SK-N-SH (cell line): ENCODE results near the gene SLC6A13. TPM values are rescaled to one million over a fixed set of nuclear protein-coding genes. Genes with fewer than 3 reads are reported as not detected.

Experiments
- CTCF ChIA-PET: fragments of 300-600, 350-600 bp; formaldehyde crosslinking; extraction: SDS; loops from one replicate; lab custom pipeline; 2021; lab: Yijun Ruan, JAX
- POLR2A ChIA-PET: fragments of 350-600 bp; sonication (Branson Sonifier 250); formaldehyde crosslinking; extraction: SDS; loops from one replicate; lab custom pipeline; 2020; ENCODE audit warnings: antibody characterized with exemption, inconsistent platforms; lab: Yijun Ruan, JAX
- DNase-seq: peaks from one replicate; pipeline ENCODE4 v3.0.0; 2012
- H2AFZ ChIP-seq: fragments of 200-600 bp; sonication (generic); 2 replicates; pipeline ENCODE4 v1.8.1; 2016; ENCODE audit warnings: antibody characterized with exemption, mild to moderate bottlenecking, low read depth
- H3F3A ChIP-seq: fragments of 200-600 bp; sonication (generic); replicated peaks from 2 replicates; pipeline ENCODE3; 2016; ENCODE audit warnings: antibody characterized with exemption, mild to moderate bottlenecking; ENCODE audit not compliant: insufficient read depth
- H3K27ac ChIP-seq, 2 experiments: fragments of 200-500 bp in 1 of 2; fragments of 200-600 bp in 1 of 2; sonication (Bioruptor generic) in 1 of 2; sonication (generic), shearing (Covaris generic) in 1 of 2; 2 replicates each; pipeline versions ENCODE4 v1.5.1 to v1.6.1; 2014 to 2016; ENCODE audit warnings: low read depth in 2 of 2, inconsistent platforms in 1 of 2, low read length in 1 of 2, mild to moderate bottlenecking in 1 of 2, mixed read lengths in 1 of 2
- H3K27me3 ChIP-seq: fragments of 200-600 bp; sonication (generic), shearing (Covaris generic); 2 replicates; pipeline ENCODE4 v1.6.1; 2016; ENCODE audit warnings: mixed run types; ENCODE audit not compliant: insufficient read depth
- H3K36me3 ChIP-seq, 2 experiments: fragments of 200-500 bp in 1 of 2; fragments of 200-600 bp in 1 of 2; sonication (Bioruptor generic) in 1 of 2; sonication (generic) in 1 of 2; replicated peaks in 1 of 2; 2 replicates each; pipeline versions ENCODE3 to v1.5.1; 2014 to 2016; ENCODE audit warnings: low read length in 1 of 2, mild to moderate bottlenecking in 1 of 2; ENCODE audit not compliant: insufficient read depth in 2 of 2, control insufficient read depth in 1 of 2
- H3K4me1 ChIP-seq, 2 experiments: fragments of 200-500 bp in 1 of 2; fragments of 200-600 bp in 1 of 2; sonication (Bioruptor generic) in 1 of 2; sonication (generic), shearing (Covaris generic) in 1 of 2; 2 replicates each; pipeline versions ENCODE4 v1.5.1 to v1.6.1; 2014 to 2016; ENCODE audit warnings: low read depth in 1 of 2, low read length in 1 of 2, mixed run types in 1 of 2; ENCODE audit not compliant: insufficient read depth in 2 of 2, control insufficient read depth in 1 of 2
- H3K4me2 ChIP-seq: fragments of 200-600 bp; sonication (generic), shearing (Covaris generic); 2 replicates; pipeline ENCODE4 v1.6.1; 2017; ENCODE audit warnings: mixed run types
- H3K4me3 ChIP-seq, 2 experiments: fragments of 200-500 bp in 1 of 2; fragments of 200-600 bp in 1 of 2; sonication (Bioruptor generic) in 1 of 2; sonication (generic), shearing (Covaris generic) in 1 of 2; 2 replicates each; pipeline versions ENCODE4 v1.5.1 to v1.8.1; 2014 to 2016; ENCODE audit warnings: low read depth in 2 of 2, inconsistent platforms in 1 of 2, low read length in 1 of 2, mild to moderate bottlenecking in 1 of 2, mixed read lengths in 1 of 2, moderate library complexity in 1 of 2
- H3K79me2 ChIP-seq: fragments of 200-600 bp; sonication (generic); 2 replicates; pipeline ENCODE4 v1.8.1; 2017; ENCODE audit warnings: mild to moderate bottlenecking; ENCODE audit not compliant: insufficient read depth
- H3K9ac ChIP-seq: fragments of 200-600 bp; sonication (generic); 2 replicates; pipeline ENCODE4 v1.6.1; 2017; ENCODE audit warnings: mixed run types
- H3K9me2 ChIP-seq: fragments of 200-600 bp; sonication (generic); 2 replicates; pipeline ENCODE4 v1.6.1; 2017; ENCODE audit warnings: mixed run types
- H3K9me3 ChIP-seq: fragments of 200-600 bp; sonication (generic); 2 replicates; pipeline ENCODE4 v1.6.1; 2017; ENCODE audit warnings: mixed run types, mild to moderate bottlenecking, moderate library complexity
- H4K20me1 ChIP-seq: fragments of 200-600 bp; sonication (generic); 2 replicates; pipeline ENCODE4 v1.6.1; 2017; ENCODE audit warnings: mild to moderate bottlenecking, mixed run types; ENCODE audit not compliant: insufficient read depth
- CHD2 ChIP-seq: fragments of 150-350 bp; IDR thresholded peaks from 2 replicates; pipeline ENCODE4 v1.6.1; 2018; ENCODE audit warnings: low read length; ENCODE audit not compliant: partially characterized antibody
- ELF1 ChIP-seq: IDR thresholded peaks from 2 replicates; pipeline ENCODE4 v1.4.0; 2012
- FOSL2 ChIP-seq: IDR thresholded peaks from 2 replicates; pipeline ENCODE4 v1.4.0; 2012; ENCODE audit warnings: low read depth, mild to moderate bottlenecking, moderate library complexity, borderline replicate concordance
- FOXJ3 ChIP-seq: sonication (generic); formaldehyde crosslinking; IDR thresholded peaks from 2 replicates; pipeline ENCODE4 v1.5.1; 2020; ENCODE audit warnings: mild to moderate bottlenecking, missing genetic modification reagents
- FOXM1 ChIP-seq: IDR thresholded peaks from 2 replicates; pipeline ENCODE4 v1.4.0; 2012; ENCODE audit warnings: low read depth, mild to moderate bottlenecking
- GATA2 ChIP-seq: sonication (generic); formaldehyde crosslinking; IDR thresholded peaks from 2 replicates; pipeline ENCODE4 v1.5.0; 2020; ENCODE audit warnings: mild to moderate bottlenecking, missing genetic modification reagents
- MEF2A ChIP-seq: IDR thresholded peaks from 2 replicates; pipeline ENCODE4 v1.4.0; 2012; ENCODE audit warnings: low read depth, borderline replicate concordance
- NRF1 ChIP-seq: IDR thresholded peaks from 2 replicates; pipeline ENCODE4 v1.6.1; 2012; ENCODE audit warnings: low read depth, mild to moderate bottlenecking, low read length
- POLR2AphosphoS5 ChIP-seq: IDR thresholded peaks from 2 replicates; pipeline ENCODE4 v1.6.1; 2012; ENCODE audit warnings: low read depth, low read length
- RAD21 ChIP-seq: IDR thresholded peaks from 2 replicates; pipeline ENCODE4 v1.6.1; 2012; ENCODE audit warnings: mild to moderate bottlenecking, low read length
- RCOR1 ChIP-seq: fragments of 150-350 bp; IDR thresholded peaks from 2 replicates; pipeline ENCODE4 v1.6.1; 2017; ENCODE audit warnings: antibody characterized with exemption, low read length
- SIN3A ChIP-seq: IDR thresholded peaks from 2 replicates; pipeline ENCODE4 v1.6.1; 2012; ENCODE audit warnings: low read depth, mild to moderate bottlenecking, low read length, moderate library complexity, borderline replicate concordance
- SMC3 ChIP-seq: IDR thresholded peaks from 2 replicates; pipeline ENCODE4 v1.6.1; 2012; ENCODE audit warnings: low read depth, low read length, improper control_type of control experiment
- TAF1 ChIP-seq: IDR thresholded peaks from 2 replicates; pipeline ENCODE4 v1.6.1; 2012; ENCODE audit warnings: low read depth, mild to moderate bottlenecking, low read length, moderate library complexity, borderline replicate concordance
- TCF12 ChIP-seq: IDR thresholded peaks from 2 replicates; pipeline ENCODE4 v1.4.0; 2012
- TEAD4 ChIP-seq: IDR thresholded peaks from 2 replicates; pipeline ENCODE4 v1.4.0; 2012; ENCODE audit warnings: mild to moderate bottlenecking, borderline replicate concordance; ENCODE audit not compliant: insufficient read depth
- YY1 ChIP-seq: IDR thresholded peaks from 2 replicates; pipeline ENCODE4 v1.4.0; 2012; ENCODE audit warnings: low read depth, mild to moderate bottlenecking
- ZBTB33 ChIP-seq: IDR thresholded peaks from 2 replicates; pipeline ENCODE4 v1.4.0; 2012; ENCODE audit warnings: low read depth, borderline replicate concordance
- WGBS: methylation state at CpG from one replicate; pipeline ENCODE4 v1.1.6; 2017; ENCODE audit warnings: low lambda C conversion rate; 5-methylcytosine and 5-hydroxymethylcytosine counted together
- polyA plus RNA-seq, 3 experiments: library from polyadenylated mRNA; depleted of rRNA; stranded (reverse); fragments of >200 nt; gene quantifications; 2 replicates each; pipeline ENCODE4 v1.2.3, GENCODE V29; 2012
- TF ChIP-seq, protein P1 (sequence below): fragments of 150-350 bp; IDR thresholded peaks from 2 replicates; pipeline ENCODE4 v1.6.1; 2016; ENCODE audit warnings: mild to moderate bottlenecking, low read depth, low read length
- TF ChIP-seq, protein P2 (sequence below): IDR thresholded peaks from 2 replicates; pipeline ENCODE4 v1.6.1; 2012; ENCODE audit warnings: mild to moderate bottlenecking, low read depth, low read length, moderate library complexity
- TF ChIP-seq, protein P3 (sequence below): IDR thresholded peaks from 2 replicates; pipeline ENCODE4 v1.4.0; 2012; ENCODE audit warnings: low read depth
- TF ChIP-seq, protein P4 (sequence below): fragments of 150-350 bp; IDR thresholded peaks from 2 replicates; pipeline ENCODE4 v1.6.1; 2017; ENCODE audit warnings: antibody characterized with exemption, low read length, low read depth, borderline replicate concordance
- TF ChIP-seq, protein P5 (sequence below): IDR thresholded peaks from 2 replicates; pipeline ENCODE4; 2012

Gene SLC6A13
- polyA plus RNA-seq, 1 of the 3 experiments (the other 2 are of a cell fraction), result 0.05 TPM

GRCh38 chr12:268483-268840 lies 5.8 kb upstream of the SLC6A13 start (continued):
- TF ChIP-seq YY1 (no peak), FOXJ3 (CRISPR knock-in tag) (no peak), TCF12 (no peak), ELF1 (no peak)
- TF ChIP-seq, protein P1, sequence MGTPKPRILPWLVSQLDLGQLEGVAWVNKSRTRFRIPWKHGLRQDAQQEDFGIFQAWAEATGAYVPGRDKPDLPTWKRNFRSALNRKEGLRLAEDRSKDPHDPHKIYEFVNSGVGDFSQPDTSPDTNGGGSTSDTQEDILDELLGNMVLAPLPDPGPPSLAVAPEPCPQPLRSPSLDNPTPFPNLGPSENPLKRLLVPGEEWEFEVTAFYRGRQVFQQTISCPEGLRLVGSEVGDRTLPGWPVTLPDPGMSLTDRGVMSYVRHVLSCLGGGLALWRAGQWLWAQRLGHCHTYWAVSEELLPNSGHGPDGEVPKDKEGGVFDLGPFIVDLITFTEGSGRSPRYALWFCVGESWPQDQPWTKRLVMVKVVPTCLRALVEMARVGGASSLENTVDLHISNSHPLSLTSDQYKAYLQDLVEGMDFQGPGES, result no peak

DNA sequence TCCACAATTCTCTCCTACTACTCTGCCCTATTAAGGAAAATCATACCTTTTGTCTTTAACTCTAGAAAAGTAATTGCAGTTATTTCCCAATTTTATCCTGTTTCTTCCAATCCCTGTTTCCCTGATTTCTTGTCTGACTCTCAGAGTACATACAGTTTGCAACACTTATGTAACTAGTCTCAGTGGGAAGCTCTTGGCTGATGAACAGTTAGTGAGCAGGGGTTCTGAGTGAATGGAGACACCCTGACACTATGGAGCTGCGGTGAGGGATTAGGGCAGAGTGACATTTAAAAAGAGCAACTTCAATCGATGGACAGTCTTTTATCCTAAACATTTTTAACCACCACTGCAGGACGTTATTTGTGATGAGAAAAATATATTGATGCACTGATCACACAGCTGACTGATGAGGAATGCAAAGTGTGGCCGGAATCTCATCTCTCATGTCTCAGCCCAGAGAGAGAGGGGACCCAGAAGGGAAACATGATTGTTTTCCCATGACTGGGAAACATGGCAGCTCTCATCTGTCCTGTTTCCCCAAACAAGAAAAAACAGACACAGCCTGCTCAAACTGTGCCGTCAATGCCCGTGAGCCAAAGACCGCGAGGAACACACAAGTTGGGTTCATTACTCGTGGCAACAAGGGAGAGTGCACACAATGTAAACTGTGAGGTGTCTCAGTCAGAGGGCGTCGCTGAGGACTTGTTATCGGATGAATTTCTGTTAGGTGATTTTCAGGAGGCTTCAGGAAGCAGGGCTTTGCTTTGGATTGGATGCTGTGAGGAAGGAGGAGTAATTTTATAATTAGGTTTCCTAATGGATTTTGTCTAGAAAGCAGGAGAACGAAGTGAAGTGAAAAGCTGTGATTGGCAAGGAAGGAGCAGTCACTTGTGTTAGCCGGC lies 5.2 kb upstream of the SLC6A13 start:
- Histone ChIP-seq H3K27me3 (no peaks in the 10 kb centered on the region), H2AFZ (no peak overlapping the region), H3K9ac (no peak overlapping the region), H4K20me1 (no peaks in the 10 kb centered on the region), H3F3A (no peaks in the 10 kb centered on the region), H3K4me3 (no peak overlapping the region), H3K36me3 (peaks cover 0 to 4% of the 10 kb centered on the region in 2 experiments), H3K4me1 (peaks cover 0 to 12% of the 10 kb centered on the region in 2 experiments; a peak in 1 of 4 replicates), H3K9me2 (no peaks in the 10 kb centered on the region), H3K79me2 (no peaks in the 10 kb centered on the region), H3K27ac (no peak overlapping the region; a peak in 1 of 4 replicates), H3K9me3 (no peaks in the 10 kb centered on the region), H3K4me2 (no peak overlapping the region)
- DNase-seq, result no peak
- 44% methylated on average over 14 of the region's 14 CpGs for WGBS
- CTCF ChIA-PET, result no interaction called here
- POLR2A ChIA-PET, result no interaction called here
- TF ChIP-seq, protein P2, sequence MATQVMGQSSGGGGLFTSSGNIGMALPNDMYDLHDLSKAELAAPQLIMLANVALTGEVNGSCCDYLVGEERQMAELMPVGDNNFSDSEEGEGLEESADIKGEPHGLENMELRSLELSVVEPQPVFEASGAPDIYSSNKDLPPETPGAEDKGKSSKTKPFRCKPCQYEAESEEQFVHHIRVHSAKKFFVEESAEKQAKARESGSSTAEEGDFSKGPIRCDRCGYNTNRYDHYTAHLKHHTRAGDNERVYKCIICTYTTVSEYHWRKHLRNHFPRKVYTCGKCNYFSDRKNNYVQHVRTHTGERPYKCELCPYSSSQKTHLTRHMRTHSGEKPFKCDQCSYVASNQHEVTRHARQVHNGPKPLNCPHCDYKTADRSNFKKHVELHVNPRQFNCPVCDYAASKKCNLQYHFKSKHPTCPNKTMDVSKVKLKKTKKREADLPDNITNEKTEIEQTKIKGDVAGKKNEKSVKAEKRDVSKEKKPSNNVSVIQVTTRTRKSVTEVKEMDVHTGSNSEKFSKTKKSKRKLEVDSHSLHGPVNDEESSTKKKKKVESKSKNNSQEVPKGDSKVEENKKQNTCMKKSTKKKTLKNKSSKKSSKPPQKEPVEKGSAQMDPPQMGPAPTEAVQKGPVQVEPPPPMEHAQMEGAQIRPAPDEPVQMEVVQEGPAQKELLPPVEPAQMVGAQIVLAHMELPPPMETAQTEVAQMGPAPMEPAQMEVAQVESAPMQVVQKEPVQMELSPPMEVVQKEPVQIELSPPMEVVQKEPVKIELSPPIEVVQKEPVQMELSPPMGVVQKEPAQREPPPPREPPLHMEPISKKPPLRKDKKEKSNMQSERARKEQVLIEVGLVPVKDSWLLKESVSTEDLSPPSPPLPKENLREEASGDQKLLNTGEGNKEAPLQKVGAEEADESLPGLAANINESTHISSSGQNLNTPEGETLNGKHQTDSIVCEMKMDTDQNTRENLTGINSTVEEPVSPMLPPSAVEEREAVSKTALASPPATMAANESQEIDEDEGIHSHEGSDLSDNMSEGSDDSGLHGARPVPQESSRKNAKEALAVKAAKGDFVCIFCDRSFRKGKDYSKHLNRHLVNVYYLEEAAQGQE, result no peak
- TF ChIP-seq NRF1 (no peak), SMC3 (no peak), TCF12 (no peak), FOSL2 (no peak), ELF1 (no peak), FOXM1 (no peak), RCOR1 (no peak), TEAD4 (no peak), CHD2 (no peak), MEF2A (no peak), RAD21 (no peak), GATA2 (CRISPR knock-in tag) (no peak), POLR2AphosphoS5 (no peak), ZBTB33 (no peak), SIN3A (no peak), TAF1 (no peak)
- TF ChIP-seq, protein P3, sequence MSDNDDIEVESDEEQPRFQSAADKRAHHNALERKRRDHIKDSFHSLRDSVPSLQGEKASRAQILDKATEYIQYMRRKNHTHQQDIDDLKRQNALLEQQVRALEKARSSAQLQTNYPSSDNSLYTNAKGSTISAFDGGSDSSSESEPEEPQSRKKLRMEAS, result no peak
- TF ChIP-seq, protein P4, sequence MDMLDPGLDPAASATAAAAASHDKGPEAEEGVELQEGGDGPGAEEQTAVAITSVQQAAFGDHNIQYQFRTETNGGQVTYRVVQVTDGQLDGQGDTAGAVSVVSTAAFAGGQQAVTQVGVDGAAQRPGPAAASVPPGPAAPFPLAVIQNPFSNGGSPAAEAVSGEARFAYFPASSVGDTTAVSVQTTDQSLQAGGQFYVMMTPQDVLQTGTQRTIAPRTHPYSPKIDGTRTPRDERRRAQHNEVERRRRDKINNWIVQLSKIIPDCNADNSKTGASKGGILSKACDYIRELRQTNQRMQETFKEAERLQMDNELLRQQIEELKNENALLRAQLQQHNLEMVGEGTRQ, result no peak
- TF ChIP-seq, protein P5, sequence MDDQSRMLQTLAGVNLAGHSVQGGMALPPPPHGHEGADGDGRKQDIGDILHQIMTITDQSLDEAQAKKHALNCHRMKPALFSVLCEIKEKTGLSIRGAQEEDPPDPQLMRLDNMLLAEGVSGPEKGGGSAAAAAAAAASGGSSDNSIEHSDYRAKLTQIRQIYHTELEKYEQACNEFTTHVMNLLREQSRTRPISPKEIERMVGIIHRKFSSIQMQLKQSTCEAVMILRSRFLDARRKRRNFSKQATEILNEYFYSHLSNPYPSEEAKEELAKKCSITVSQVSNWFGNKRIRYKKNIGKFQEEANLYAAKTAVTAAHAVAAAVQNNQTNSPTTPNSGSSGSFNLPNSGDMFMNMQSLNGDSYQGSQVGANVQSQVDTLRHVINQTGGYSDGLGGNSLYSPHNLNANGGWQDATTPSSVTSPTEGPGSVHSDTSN, result no peak
